HG03460 (cell line): ENCODE measurements around the gene NPIPB2.

Experiments
- ATAC-seq: cut with Tn5 transposase; IDR thresholded peaks from one replicate; pipeline ENCODE4 v1.9.1; 2021; ENCODE audit not compliant: unreplicated experiment

NPIPB2 gene

DNA sequence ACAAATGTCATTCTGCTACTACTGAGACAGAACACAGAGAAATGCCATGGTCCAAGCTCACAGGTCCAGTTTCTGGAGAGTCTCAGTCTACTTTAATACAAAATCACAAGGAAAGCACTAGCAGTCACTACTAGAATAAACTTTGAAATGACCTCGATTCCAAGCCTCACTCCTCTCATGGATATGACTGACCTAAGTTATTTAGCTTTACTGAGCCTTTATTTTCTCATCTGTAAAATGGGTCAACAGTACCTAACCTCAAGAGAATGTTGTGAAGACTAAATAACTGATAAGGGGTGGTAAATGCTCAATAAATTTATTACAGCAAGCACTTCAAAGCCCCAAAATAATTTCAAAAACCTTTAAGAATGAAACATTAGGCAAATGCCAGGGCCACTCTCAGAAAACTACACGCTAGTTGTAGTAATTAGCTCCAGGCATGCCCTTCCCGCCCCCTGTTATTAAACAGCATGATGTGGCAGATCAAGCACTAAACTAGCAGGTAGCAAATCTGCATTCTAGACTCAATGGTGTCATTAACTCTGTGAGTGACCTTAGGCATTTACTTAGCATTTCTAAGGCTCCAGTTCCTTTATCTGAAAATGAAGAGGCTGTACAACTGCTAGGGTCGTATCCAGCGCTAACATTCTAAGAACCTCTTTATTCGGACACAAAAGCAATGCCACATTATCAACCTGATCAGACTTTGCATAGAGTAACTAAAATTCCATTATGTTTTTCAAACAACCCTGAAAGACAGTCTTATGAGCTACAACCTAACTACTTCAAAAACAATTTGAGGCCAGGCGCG is 34.5 kb downstream of the NPIPB2 start:
- no peak for ATAC-seq

DNA sequence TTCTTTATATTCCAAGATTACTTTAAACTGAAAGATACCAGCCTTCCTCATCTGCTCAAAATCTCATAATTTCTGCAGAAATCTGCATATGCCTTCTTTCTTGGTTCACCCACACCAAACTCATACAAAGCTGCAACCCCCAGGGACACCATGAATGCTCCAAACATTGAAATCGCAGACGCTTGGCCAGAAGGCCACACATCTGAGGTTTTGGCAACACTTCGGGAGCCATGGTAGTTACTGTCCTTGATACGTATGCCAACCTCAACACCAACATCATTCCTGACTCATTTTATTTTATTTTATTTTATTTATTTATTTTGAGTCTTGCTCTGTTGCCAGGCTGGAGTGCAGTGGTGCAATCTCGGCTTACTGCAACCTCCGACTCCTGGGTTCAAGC is 37.9 kb downstream of the NPIPB2 start:
- no peak for ATAC-seq

DNA sequence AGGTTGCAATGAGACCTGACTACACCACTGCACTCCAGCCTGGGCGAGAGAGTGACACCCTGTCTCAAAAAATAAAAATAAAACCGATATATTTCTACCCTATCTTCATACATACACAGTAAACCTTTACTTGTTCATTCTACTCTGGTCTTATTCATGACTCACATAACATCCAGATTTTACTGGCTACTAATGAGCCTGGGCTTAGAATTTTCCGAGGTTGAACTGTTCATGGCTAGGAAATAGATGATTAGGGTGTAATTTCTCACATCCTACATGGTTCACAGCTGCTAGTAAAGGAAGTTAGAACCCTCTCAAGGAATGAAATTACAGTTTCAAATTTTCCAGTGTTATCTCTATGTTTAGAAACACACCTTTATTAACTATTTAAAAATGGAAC is 40.8 kb downstream of the NPIPB2 start:
- no peak for ATAC-seq

DNA sequence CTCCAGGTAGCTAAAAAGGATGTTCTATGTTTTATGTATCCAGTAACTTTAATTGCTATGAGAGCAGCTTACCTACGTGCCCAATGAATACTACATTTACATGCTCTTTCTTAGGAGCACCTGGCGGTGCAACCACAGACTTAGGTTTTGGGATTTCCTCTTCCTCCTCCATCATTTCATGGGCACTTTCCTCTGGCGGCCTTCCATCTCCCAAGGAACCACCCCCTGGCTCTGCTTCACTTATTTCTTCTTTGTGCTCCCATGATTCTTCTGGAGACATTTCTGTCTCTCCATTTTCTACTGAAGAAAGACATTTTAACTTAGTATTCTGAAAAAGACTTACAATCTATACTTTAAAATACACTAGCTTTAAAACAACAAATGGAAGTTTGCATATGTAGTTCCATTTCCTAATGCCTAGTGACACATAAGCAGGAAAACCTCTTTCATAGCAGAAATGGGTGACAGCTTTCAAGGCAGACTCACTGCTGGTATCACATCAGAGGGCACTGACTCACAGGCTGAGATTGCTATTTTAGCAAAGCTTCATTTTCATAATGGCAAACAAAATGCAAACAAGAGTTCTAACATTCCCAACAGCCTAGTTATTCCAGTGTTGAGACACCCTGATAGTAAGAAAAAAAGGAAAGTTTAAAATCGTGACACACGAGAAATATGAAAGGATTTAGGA is 45.2 kb downstream of the NPIPB2 start:
- ATAC-seq, result no peak

DNA sequence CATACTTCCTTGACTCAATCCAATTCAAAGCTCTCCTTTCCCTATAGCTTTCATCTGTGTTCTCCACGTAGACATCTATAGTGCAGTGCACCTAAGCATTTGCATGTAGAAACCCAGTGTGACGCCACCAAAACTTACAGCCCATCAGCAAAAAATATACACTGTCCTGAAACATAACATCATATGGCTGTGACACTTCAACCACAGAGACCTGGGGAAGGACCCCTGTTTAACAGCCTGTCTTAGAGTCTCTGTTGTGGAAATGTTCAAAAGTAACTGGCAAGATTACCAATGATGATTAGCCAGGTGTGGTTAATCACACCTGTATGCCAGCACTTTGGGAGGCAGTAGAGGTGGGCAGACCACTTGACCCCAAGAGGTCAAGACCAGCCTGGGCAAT is 48.3 kb downstream of the NPIPB2 start:
- no peak for ATAC-seq

DNA sequence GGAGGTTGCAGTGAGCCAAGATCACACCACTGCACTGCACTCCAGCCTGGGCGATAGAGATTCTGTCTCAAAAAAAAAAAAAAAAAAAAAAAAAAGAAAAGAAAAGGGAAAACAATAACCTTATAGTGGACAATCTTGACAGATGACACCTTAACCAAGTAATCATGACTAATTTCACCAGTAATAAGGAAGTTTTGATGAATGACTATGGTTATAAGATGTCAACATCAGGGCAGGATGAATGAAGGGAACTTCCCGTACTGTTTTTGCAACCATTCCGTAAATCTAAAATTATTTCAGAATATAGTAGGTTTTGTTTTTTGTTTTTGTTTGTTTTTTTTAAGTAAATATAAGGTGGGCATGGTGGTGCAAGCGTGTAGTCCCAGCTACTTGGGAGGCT is 49.1 kb downstream of the NPIPB2 start:
- no peak for ATAC-seq

DNA sequence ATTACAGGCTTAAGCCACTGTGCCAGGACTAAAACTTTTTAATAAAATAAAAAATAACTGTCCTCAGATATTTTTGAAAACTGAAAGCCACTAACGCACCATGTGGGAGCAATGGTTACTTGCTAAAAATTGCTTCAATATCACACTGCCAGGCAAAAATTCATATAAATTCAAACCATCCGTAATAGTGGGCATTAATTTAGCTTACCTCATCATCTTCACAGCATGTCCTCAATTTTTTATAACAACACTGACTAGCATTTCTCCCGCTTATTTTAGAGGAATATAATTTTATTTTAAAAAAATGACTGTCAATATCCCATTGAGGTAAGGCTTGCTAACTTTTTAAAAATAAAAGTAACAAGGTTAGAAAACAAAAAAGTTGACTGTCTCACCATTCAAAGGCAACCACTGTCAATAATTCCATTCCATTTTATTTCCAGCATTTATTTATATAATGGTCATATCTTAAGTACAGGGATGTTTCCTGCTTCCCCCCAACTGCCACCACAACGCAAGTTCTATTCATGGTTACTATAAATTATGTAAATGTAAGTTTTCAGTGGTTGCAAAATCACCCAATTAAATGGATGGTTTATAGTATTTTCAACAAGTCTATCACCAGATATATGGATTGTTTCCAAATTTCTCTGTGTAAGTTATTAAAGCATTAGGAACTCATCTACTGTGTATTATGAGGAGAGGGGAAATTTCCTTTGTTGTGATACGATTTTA is 51.4 kb downstream of the NPIPB2 start:
- no peak for ATAC-seq

DNA sequence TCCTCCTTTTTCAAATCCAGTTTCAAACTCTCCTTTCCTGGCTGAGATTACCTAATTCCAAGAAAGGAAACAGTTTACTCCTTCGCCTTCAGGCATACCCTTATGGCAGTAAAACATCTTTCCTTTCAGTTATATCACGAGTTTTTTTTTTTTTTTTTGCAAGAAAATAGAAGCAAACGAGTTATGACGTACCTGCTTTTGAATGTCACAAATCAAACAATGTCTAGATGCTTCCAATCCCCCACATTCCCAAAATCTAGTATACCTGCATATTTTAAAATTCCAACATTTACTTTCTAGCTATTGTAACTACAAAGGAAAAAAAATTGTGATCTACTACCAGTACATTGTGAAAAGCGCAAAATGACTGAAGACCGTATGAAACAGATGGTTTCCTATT is 55.0 kb downstream of the NPIPB2 start:
- no peak for ATAC-seq

DNA sequence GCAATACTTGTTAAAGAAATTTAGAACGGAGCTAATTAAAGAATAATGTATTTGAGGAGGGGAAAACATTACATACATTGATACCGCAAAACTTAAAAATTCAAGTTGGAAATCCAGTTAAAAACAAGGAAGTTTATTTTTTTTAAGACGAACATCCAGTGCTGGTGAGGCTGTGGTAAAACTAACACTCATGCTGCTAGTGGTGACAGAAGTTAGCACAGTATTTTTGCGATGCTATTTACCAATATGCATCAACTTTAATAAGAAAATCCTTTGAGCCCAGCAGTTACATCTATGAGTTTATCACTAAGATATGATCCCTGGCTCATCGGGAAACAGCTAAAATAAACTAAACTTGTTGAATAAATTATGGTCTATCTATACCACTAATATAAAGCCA is 57.8 kb downstream of the NPIPB2 start:
- ATAC-seq, result no peak

DNA sequence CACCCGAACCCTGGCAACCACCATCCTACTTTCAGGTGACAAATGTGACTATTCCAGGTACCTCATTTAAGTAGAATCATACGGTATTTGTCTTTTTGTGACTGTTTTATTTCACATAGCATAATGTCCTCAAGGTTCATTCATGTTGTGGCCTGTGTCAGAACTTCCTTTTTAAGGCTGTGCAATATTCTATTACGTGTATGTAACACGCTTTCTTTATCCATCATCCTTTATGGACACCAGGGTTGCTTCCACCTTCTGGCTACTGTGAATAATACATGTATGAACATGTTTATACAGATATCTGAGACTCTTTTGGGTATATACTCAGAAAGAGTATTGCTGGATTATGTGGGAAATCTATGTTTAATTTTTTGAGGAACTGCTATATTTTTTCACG is 61.8 kb downstream of the NPIPB2 start:
- no peak for ATAC-seq

DNA sequence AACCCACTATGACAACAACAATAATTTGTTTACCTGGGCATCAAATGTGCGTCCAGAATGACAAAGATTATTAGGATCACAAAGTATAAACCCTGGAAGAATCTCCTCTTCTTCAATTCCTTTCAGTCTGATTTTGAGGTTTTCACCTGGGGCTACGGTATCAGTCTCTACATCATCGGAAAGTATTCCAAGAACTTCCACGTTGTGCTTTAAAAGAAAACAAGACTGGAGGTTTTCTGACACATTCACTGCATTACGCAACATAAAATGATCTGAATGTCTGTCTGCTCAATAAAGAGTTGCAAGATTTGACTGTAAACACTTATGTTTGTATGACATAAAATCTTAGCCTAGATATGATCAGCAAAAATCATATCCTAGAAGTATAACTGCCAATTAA is 64.5 kb downstream of the NPIPB2 start:
- ATAC-seq, result no peak
